ENCODE measurements around the gene HOXD12. TPM values are rescaled to one million over a fixed set of nuclear protein-coding genes. Genes with fewer than 3 reads are reported as not detected.

HOXD12 gene
- polyA plus RNA-seq, 1 donor (not counting 4 experiments of a cell fraction or from before 2014, with no cell fraction given) = not detected

- H3K27ac ChIP-seq (ENCODE audit: control insufficient read depth, insufficient read depth, low read length) = no peak overlapping the region
- H3K4me1 ChIP-seq (ENCODE audit: control insufficient read depth, extremely low read depth, insufficient read depth, low read length) = no peaks in the 10 kb centered on the region
- no peak overlapping the region for H3K9ac ChIP-seq (ENCODE audit: control insufficient read depth, extremely low read depth, insufficient read depth, low read length)
- no peaks in the 10 kb centered on the region for H4K20me1 ChIP-seq (ENCODE audit: control insufficient read depth, extremely low read depth, insufficient read depth, low read length)
- FAIRE-seq = no peak
- H3K36me3 ChIP-seq (ENCODE audit: control insufficient read depth in 2 of 2, extremely low read depth in 1 of 2, insufficient read depth in 2 of 2, low read length in 2 of 2) = no peaks in the 10 kb centered on the region
- peaks cover 8% of the 10 kb centered on the region for H3K9me3 ChIP-seq (ENCODE audit: control insufficient read depth, low read depth, low read length)
- TF ChIP-seq CTCF (optimal IDR thresholded peaks at IDR 0.05 in 1 of 3, IDR thresholded peaks at IDR 0.05 in 1 of 3, conservative IDR thresholded peaks at IDR 0.05 in 1 of 3; ENCODE audit: extremely low read depth in 1 of 3, insufficient read depth in 2 of 3, low read length in 3 of 3) (no peak), EZH2 (IDR thresholded peaks at IDR 0.05; ENCODE audit: low read length) (no peak)
- no peak overlapping the region for H2AFZ ChIP-seq (ENCODE audit: control insufficient read depth, low read length)
- no peak overlapping the region for H3K4me3 ChIP-seq (ENCODE audit: control insufficient read depth in 2 of 3, extremely low read depth in 1 of 3, insufficient read depth in 2 of 3, low read depth in 1 of 3, low read length in 3 of 3)
- H3K4me2 ChIP-seq (ENCODE audit: control insufficient read depth, extremely low read depth, insufficient read depth, low read depth, low read length) = no peak overlapping the region
- dilution Hi-C loops (cut with MboI; ENCODE audit: extremely low pct_ligation_motif_present, low sequenced_read_pairs) = no loop called here
- no peak for DNase-seq (ENCODE audit: low read depth, low spot score)
- H3K27me3 ChIP-seq (ENCODE audit: control insufficient read depth, extremely low read depth, insufficient read depth, low read length) = peaks cover 92% of the 10 kb centered on the region
- H3K79me2 ChIP-seq (ENCODE audit: control insufficient read depth, insufficient read depth, low read length) = no peaks in the 10 kb centered on the region
- no peaks in the 10 kb centered on the region for H3K9me1 ChIP-seq (ENCODE audit: control insufficient read depth, extremely low read depth, insufficient read depth, low read length)
Measured at GRCh38 chr2:176135035-176135440, 35.4 kb downstream of the HOXD12 start.

- Histone ChIP-seq H4K20me1 (ENCODE audit: control insufficient read depth, extremely low read depth, insufficient read depth, low read length) (no peaks in the 10 kb centered on the region), H3K9ac (ENCODE audit: control insufficient read depth, extremely low read depth, insufficient read depth, low read length) (no peak overlapping the region), H3K36me3 (ENCODE audit: control insufficient read depth in 2 of 2, extremely low read depth in 1 of 2, insufficient read depth in 2 of 2, low read length in 2 of 2) (no peaks in the 10 kb centered on the region), H3K4me2 (ENCODE audit: control insufficient read depth, extremely low read depth, insufficient read depth, low read depth, low read length) (peak overlapping the region; percentile 34), H3K9me3 (ENCODE audit: control insufficient read depth, low read depth, low read length) (peaks cover 8% of the 10 kb centered on the region), H3K4me1 (ENCODE audit: control insufficient read depth, extremely low read depth, insufficient read depth, low read length) (no peaks in the 10 kb centered on the region), H3K27me3 (ENCODE audit: control insufficient read depth, extremely low read depth, insufficient read depth, low read length) (peaks cover 92% of the 10 kb centered on the region), H3K4me3 (ENCODE audit: control insufficient read depth in 2 of 3, extremely low read depth in 1 of 3, insufficient read depth in 2 of 3, low read depth in 1 of 3, low read length in 3 of 3) (peak overlapping the region in 1 of 3 experiments; percentile 26), H2AFZ (ENCODE audit: control insufficient read depth, low read length) (no peak overlapping the region), H3K79me2 (ENCODE audit: control insufficient read depth, insufficient read depth, low read length) (no peaks in the 10 kb centered on the region), H3K9me1 (ENCODE audit: control insufficient read depth, extremely low read depth, insufficient read depth, low read length) (no peaks in the 10 kb centered on the region), H3K27ac (ENCODE audit: control insufficient read depth, insufficient read depth, low read length) (no peak overlapping the region)
- DNase-seq (ENCODE audit: low read depth, low spot score) (no peak), FAIRE-seq (no peak)
- TF ChIP-seq CTCF (optimal IDR thresholded peaks at IDR 0.05 in 1 of 3, IDR thresholded peaks at IDR 0.05 in 1 of 3, conservative IDR thresholded peaks at IDR 0.05 in 1 of 3; ENCODE audit: extremely low read depth in 1 of 3, insufficient read depth in 2 of 3, low read length in 3 of 3) = no peak
- no peak for TF ChIP-seq EZH2 (IDR thresholded peaks at IDR 0.05; ENCODE audit: low read length)
- dilution Hi-C loops (cut with MboI; ENCODE audit: extremely low pct_ligation_motif_present, low sequenced_read_pairs) = no loop called here
Measured at GRCh38 chr2:176136374-176137251, 37.0 kb downstream of the HOXD12 start.

Measured in keratinocyte (primary cell).